HG02678 (cell line): Measurements from ENCODE around the gene CRNKL1.

Experiments
- ATAC-seq: cut with Tn5 transposase; IDR thresholded peaks from one replicate; pipeline ENCODE4 v1.9.1; 2021; ENCODE audit warnings: mild to moderate bottlenecking, moderate library complexity; ENCODE audit not compliant: unreplicated experiment

The CRNKL1 gene

GRCh38 chr20:20063941-20064702 lies 11.9 kb upstream of the CRNKL1 start:
- ATAC-seq, result no peak

GRCh38 chr20:20060234-20060998 lies 8.2 kb upstream of the CRNKL1 start:
- ATAC-seq, result no peak

GRCh38 chr20:20051767-20052073 lies 546 bp downstream of the CRNKL1 start:
- ATAC-seq, result peak; percentile 15

DNA sequence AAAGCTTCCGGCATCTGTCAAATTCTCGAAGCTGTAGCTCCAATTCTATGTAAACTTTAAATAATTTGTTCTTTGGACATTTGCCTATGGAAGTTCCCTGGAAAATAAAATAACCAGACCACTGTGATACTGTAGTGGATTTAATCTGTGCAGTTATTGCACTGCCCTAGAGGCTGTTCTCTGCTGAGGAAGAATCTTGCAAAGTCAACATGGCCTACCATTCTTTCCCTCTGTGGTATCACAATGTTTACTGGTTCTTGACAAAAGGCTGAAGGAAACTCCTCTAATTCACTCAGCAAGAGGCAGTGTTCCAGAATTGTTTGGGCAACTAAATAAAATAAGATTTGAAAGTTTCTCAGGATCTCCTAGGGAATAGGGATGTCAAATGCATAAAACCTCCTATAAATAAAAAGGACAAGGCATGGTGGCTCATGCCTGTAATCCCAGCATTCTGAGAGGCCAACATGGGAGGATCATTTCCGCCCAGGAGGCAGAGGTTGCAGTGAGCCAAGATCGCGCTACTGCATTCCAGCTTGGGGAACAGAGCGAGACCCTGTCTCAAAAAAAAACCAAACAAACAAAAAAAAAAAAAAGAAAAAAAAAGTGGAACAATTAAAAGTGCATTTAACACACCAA lies 12.4 kb downstream of the CRNKL1 start:
- ATAC-seq, result no peak

DNA sequence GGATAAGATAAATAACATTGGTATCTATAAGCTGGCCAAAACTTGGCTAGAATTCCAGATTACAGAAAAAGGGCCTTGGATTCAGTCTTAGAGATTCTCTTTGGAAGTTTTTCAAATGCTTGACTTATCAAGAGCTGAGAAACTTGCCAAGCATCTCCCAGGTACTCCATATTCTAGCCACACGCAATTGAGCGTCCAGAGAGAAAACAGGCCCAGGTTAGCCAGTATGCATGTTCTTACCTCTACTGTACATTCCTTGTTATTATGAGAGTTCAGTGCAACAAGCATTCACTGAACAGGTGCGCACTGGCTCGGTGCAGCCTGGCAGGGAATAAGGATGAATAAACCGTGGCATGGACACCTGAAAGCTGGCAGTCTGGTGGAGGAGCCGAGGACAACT lies 13.7 kb downstream of the CRNKL1 start:
- no peak for ATAC-seq

GRCh38 chr20:20037960-20038359 lies 14.3 kb downstream of the CRNKL1 start:
- no peak for ATAC-seq

DNA sequence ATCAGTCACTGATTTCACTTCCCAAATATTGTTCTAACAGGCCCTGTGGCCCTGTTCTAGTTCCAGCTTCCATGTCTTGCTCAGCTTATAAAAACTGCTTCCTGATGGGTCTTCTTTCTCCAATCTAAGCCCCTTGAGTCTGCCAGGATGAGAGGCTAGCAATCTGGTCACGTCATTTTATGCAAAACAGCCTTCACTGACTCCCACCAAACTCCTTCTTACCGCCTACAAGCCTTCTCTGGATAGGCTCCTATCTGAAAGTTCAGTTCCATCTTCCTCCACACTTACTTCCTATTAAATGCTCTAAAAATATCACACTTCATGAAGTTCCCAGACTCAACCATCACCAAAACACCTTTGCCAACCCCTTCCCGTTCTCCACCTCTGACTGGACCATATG lies 15.5 kb downstream of the CRNKL1 start:
- ATAC-seq, result no peak

DNA sequence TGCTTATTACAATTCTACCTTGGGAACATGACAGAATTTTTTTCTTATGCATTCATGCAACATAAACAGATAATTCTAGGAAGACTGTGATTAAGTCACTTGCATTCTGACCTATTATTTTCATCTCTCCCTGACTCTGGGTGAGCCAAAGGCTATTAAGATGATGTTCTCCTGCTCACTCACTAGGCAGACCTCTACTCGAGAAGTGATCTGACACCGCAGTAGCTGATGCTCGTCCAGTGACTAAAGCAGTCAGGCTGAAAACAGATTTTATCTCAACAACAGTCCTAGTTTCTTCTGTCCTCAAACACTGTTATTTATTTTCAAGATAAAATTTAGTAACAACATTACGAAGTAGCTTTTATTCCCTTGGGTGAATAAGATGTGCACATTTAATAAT lies 17.8 kb downstream of the CRNKL1 start:
- ATAC-seq, result no peak

- no peak for ATAC-seq
Measured at GRCh38 chr20:20031790-20032189, 20.5 kb downstream of the CRNKL1 start.

DNA sequence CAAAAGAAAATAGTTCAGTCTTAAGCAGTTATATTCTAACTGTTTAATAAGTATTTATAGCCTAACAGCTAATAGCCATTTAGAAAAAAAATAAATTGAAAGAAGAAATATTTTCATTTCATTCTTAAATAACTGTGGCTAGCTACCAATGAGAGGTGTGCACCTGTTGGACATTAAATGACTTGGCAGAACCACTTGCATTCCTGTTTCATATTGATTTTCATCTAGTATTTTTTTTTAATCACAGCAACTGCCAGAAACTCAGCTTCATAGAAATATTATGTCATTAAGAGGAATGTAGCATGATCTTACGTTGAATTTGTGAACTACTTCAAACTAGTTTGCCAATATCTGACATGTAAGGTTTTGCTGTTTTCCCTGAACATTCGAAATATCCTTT lies 25.0 kb downstream of the CRNKL1 start:
- no peak for ATAC-seq

GRCh38 chr20:20024942-20025341 lies 27.3 kb downstream of the CRNKL1 start:
- ATAC-seq, result no peak

- ATAC-seq, result no peak
Measured at GRCh38 chr20:20023395-20023794, 28.9 kb downstream of the CRNKL1 start.

DNA sequence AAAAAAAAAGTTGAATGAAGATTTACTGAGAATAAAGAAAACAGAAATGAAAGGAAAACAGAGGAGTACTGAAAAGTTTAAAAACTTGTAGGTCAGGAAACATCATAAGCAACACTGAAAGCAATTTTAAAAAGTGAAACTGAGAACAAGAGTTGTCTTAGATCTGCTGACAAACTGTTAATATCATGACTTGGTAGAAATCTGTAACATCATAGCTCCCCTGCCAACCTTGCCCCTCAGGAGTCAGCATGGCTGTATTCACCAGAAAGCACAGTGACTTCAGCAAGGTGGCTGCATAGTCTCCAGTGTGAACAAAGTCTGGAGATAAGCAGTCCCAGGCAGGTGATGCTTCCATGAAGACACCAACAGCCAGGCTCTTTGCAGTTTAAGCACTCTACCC lies 29.8 kb downstream of the CRNKL1 start:
- peak; percentile 70 for ATAC-seq

GRCh38 chr20:20021835-20022234 lies 30.4 kb downstream of the CRNKL1 start:
- ATAC-seq, result no peak

DNA sequence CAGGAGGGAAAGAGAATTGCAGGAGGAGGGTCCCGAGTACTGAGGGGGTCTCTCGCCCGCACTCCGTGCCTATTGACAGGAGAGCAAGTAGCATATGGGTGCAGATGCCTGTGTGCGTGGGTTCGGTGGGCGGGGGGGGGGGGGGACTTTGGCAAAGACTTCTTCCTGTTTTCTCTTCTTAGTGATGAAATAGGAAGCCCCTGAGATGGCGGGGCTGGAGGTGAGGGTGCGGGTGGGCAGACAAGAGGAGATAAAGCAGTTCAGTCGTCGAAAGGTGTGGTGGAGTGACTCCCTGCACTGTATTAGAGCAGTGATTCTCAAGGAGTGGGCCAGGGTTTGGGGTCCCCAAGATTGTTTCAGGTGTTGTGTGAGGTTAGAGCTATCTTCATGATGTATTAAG lies 31.4 kb downstream of the CRNKL1 start:
- no peak for ATAC-seq

DNA sequence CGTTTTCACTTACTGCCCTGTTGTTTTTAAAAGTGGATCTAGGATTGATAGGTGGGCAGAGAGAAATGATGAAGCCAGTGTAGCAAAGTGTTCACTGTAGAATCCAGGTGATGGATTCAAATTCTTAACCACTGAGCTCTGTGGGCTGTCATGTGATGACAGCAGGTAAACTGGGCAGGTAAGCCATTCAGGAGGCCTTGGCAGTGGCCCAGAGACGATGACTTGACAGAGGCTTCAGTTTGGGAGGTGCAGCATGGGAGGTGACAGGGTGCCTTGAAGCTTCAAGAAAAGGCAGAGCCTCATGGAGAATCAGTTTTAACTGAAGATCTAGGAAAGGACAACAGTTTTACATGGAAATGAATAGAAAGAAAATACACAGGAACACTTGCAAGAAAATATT lies 33.1 kb downstream of the CRNKL1 start:
- ATAC-seq, result no peak

DNA sequence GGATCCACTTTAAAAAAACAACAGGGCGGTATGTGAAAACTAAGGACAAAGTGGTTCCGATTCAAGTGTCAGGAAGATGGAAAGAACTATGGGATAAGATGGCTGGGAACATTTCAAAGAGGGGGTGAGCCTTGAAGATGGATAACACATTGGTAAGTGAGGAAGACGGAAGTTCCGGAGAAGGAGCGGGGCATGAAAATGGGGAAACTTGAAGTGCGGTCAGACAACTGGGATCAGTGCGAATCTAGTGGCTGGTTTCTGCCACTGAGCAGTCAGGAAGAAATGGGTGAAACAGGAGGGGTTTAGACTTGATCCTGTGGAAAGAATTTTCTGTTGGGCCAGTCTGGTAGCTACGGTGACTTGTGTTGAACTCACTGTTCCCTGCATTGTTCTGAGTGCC lies 33.9 kb downstream of the CRNKL1 start:
- ATAC-seq, result no peak

- ATAC-seq, result no peak
Measured at GRCh38 chr20:20017844-20018185, 34.5 kb downstream of the CRNKL1 start.

DNA sequence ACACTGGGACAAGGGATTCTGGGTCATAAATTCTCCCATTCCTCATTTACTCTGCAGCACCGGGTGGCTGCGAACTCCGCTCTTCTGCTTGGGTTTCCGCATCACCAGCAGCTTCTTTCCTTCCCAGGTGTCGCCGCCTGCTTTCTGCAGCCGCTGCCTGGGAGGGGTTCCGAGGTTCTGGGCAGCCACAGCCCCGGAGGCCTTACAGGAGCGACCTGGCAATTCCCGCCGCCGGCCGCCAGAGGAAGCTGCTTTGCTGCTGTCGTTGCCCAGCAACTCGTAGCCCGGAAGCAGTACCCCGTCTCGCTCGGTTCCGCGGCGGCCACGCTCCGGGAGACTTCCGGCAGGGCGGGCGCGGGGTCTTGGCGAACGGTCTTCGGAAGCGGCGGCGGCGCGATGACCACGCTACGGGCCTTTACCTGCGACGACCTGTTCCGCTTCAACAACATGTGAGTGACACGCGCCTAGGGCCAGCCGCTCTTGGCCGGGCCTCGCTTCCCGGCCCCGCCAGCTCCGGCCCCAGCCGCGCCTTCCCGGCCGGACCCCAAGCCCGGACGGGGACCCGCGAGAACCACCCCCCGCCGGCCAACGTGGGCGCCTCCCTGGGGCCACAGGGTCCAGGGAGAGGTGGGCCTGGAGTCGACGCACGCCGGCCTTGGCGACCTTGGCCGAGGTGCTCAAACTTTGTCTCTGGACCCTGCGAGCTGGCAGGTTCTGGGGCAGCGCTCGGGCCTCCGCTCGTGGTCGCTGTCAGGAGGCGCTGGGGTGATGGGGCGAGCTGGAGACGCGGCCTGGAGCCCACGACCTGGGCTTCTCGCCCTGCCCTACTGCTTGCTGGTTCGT lies 35.0 kb downstream of the CRNKL1 start, which contains the start of gene NAA20:
Gene NAA20 (plus strand): TSS at position 362 of the 843 bp plus-strand sequence. CDS start 35 bp downstream, at position 397.
- peak; percentile 100 for ATAC-seq

DNA sequence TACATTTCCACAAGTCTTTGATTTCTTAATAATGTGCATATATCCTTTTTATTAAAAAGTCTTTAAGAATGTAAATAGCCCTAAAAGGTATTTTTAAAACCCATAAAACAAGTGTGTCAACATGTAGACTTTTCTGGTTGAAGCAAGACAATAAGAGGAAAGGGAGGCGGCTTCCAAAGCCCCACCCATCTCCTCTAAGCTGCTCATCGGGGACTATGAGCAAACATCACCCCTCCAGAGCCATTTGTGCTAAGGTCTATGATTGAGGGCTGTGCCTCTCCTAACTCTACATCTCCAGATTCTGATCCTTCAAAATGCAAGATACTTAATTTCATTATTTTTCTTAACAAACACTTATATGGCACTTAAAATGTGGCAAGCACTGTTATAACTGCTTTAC lies 37.6 kb downstream of the CRNKL1 start:
- no peak for ATAC-seq

DNA sequence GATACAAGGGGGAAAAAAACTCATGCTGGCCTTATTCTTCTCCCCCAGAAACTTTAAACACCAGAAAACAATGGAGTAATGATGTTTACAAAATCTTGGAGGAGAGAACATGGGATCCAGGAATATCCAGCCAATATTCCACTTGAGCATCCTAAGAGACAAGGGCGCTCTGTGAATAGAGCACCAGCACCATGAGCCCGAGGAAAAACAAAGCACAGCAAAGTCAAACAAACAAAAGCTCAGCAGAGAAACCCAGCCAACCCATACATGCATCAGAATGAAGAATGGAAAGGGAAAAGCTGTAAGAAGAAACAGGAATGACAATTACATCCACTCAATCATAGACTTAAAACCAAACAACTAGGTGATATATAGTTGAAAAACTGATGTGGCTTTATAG lies 39.7 kb downstream of the CRNKL1 start:
- ATAC-seq, result no peak
